Measurements from ENCODE around the gene WSB2.
A peak's percentile ranks its signal among the peaks of the same experiment; 100 is the strongest.
"Not testable (repeated sequence)": the region's sequence is repeated elsewhere in the genome, so short reads cannot be mapped to it uniquely, and the experiment has no call there.

Gene WSB2

GRCh38 chr12:118034429-118035189 lies 26.4 kb downstream of the WSB2 start:
- DNase-seq: no peak

- DNase-seq: no peak
These were observed 27.1 kb downstream of the WSB2 start for GRCh38 chr12:118033902-118034301.

GRCh38 chr12:118033323-118033722 lies 27.7 kb downstream of the WSB2 start:
- DNase-seq: no peak

GRCh38 chr12:118032188-118032587 lies 28.8 kb downstream of the WSB2 start:
- no peak for DNase-seq

- DNase-seq: no peak
These were observed 31.8 kb downstream of the WSB2 start for GRCh38 chr12:118029166-118029565.

GRCh38 chr12:118025168-118025567 lies 35.8 kb downstream of the WSB2 start:
- no peak for DNase-seq

- no peak for DNase-seq
These were observed 37.6 kb downstream of the WSB2 start for GRCh38 chr12:118023301-118023860.

GRCh38 chr12:118022728-118023109 lies 38.3 kb downstream of the WSB2 start:
- DNase-seq: no peak

GRCh38 chr12:118022097-118022727 lies 38.8 kb downstream of the WSB2 start:
- not testable (repeated sequence) for DNase-seq

GRCh38 chr12:118020036-118020435 lies 40.9 kb downstream of the WSB2 start:
- no peak for DNase-seq

GRCh38 chr12:118017926-118018325 lies 43.1 kb downstream of the WSB2 start:
- no peak for DNase-seq

GRCh38 chr12:118016424-118017264 lies 44.3 kb downstream of the WSB2 start, which contains the start of gene RFC5:
Gene RFC5, plus strand, starts transcription at chr12:118016703. Its CDS starts 125 bp downstream, at chr12:118016828.
- DNase-seq: peak; percentile 96 to 97

- no peak for DNase-seq
These were observed 45.0 kb downstream of the WSB2 start for GRCh38 chr12:118015944-118016343.

- DNase-seq: no peak
These were observed 45.7 kb downstream of the WSB2 start for GRCh38 chr12:118015306-118015705.

GRCh38 chr12:118013283-118013682 lies 47.7 kb downstream of the WSB2 start:
- DNase-seq: no peak

GRCh38 chr12:118011961-118012360 lies 49.0 kb downstream of the WSB2 start:
- no peak for DNase-seq

GRCh38 chr12:118011377-118011776 lies 49.6 kb downstream of the WSB2 start:
- DNase-seq: no peak

GRCh38 chr12:118010903-118011302 lies 50.1 kb downstream of the WSB2 start:
- DNase-seq: no peak

- DNase-seq: not testable (repeated sequence)
These were observed 61.2 kb downstream of the WSB2 start for GRCh38 chr12:117999806-118000205.

GRCh38 chr12:117998719-117999118 lies 62.3 kb downstream of the WSB2 start:
- DNase-seq: no peak

- no peak for DNase-seq
These were observed 66.2 kb downstream of the WSB2 start for GRCh38 chr12:117994551-117995438.

Data from stimulated activated CD4-positive, alpha-beta T cell treated with anti-CD3 and anti-CD28 coated beads, Interleukin-2, amount 100 ng/mL, for 48 hours (primary cell).